Panc1 (cell line): ENCODE measurements around the gene RANBP6.

ENCODE experiments used
- POLR2AphosphoS5 ChIP-seq: IDR thresholded peaks from 2 replicates; pipeline ENCODE4 v1.6.1; 2012; ENCODE audit warnings: mild to moderate bottlenecking, low read depth, low read length, moderate library complexity
- REST ChIP-seq, 2 experiments: IDR thresholded peaks; 2 replicates each; pipeline ENCODE4 v1.6.1; 2011 to 2012; ENCODE audit warnings: low read depth in 2 of 2, control low read depth in 1 of 2, low read length in 1 of 2, mild to moderate bottlenecking in 1 of 2, moderate library complexity in 1 of 2; ENCODE audit not compliant: insufficient read depth in 1 of 2
- TF ChIP-seq, protein P1 (sequence below): fragments of 450-650 bp; IDR thresholded peaks from 2 replicates; pipeline ENCODE4 v1.5.1; 2017; ENCODE audit warnings: mild to moderate bottlenecking

GRCh38 chr9:5976674-5977397 is 38.6 kb downstream of the RANBP6 start:
- TF ChIP-seq POLR2AphosphoS5 (no peak), REST (IDR thresholded peaks at IDR 0.05; ENCODE audit: insufficient read depth in 1 of 2, low read depth in 2 of 2, low read length in 1 of 2) (no peak)
- TF ChIP-seq, protein P1, sequence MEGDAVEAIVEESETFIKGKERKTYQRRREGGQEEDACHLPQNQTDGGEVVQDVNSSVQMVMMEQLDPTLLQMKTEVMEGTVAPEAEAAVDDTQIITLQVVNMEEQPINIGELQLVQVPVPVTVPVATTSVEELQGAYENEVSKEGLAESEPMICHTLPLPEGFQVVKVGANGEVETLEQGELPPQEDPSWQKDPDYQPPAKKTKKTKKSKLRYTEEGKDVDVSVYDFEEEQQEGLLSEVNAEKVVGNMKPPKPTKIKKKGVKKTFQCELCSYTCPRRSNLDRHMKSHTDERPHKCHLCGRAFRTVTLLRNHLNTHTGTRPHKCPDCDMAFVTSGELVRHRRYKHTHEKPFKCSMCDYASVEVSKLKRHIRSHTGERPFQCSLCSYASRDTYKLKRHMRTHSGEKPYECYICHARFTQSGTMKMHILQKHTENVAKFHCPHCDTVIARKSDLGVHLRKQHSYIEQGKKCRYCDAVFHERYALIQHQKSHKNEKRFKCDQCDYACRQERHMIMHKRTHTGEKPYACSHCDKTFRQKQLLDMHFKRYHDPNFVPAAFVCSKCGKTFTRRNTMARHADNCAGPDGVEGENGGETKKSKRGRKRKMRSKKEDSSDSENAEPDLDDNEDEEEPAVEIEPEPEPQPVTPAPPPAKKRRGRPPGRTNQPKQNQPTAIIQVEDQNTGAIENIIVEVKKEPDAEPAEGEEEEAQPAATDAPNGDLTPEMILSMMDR, result no peak
